Stimulated activated CD8-positive, alpha-beta memory T cell treated with anti-CD3 and anti-CD28 coated beads, Interleukin-12 subunit alpha, Interleukin-12 subunit beta, amount 100 ng/mL, for 1 hour (primary cell): ENCODE measurements around the gene TFE3.
A peak's percentile ranks its signal among the peaks of the same experiment; 100 is the strongest.

Experiments
- DNase-seq: peaks from one replicate; pipeline ENCODE4 v3.0.0-alpha.2; 2020; ENCODE audit warnings: low read depth

The TFE3 gene

DNA sequence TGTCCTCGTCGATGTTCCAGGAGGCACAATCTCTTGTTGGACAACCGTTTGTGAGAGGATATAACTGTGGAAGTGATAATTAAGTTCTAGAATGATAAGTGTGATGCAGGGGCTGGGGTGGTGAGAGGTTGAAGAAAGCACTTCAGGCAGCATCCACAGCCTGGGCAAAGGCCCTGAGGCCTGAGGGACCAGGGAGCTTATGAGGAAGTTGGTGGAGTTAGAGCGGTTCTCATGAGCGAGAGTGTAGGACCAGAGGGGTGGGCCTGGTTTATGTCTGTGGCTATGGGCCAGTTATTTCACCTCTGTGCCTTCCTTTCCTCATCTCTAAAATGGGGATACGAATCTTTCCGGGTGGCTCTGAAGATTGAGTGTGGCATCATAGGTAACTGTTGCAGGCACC lies 18.3 kb upstream of the TFE3 start:
- no peak for DNase-seq

GRCh38 chrX:49060914-49061313 lies 17.8 kb upstream of the TFE3 start:
- no peak for DNase-seq

DNA sequence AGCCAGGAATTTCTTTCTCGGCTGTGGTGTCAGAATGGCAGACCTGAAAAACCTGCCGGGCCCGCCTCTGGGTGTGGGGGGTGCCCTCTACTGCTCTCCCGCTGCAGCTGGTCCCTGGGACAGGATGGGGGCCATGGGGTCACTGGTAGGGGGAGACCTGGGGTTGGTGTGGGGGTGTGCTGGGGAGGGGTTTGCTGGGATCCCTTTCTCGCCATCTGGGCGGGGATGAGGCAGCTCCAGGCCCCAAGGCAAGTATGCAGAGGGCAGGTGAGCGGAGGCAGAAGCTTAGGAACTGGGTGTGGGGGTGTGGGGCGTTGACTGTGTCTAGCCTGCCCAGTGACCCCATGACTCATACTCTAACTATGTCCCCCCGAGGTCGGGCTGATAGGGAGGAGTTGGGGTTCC lies 16.5 kb upstream of the TFE3 start:
- DNase-seq = no peak

DNA sequence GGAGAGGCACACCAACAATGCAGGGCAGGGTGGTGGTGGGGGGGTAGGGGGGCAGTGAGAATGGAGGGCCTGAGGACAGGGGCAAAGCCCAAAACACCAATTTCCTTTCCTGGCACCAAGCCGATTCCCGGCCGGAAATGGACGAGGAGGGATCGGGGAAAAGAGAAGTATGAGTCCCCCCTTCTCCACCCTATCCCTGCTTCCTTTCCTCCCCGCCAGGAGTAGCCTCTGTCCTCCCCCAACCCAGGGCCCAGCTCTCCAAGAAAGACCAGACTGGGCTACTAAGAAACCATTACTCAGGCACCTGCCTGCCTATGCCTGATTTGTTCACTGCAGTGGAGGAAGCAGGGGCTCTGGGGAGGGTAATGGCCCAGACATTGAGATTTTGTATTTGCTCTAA lies 16.0 kb upstream of the TFE3 start:
- no peak for DNase-seq

DNA sequence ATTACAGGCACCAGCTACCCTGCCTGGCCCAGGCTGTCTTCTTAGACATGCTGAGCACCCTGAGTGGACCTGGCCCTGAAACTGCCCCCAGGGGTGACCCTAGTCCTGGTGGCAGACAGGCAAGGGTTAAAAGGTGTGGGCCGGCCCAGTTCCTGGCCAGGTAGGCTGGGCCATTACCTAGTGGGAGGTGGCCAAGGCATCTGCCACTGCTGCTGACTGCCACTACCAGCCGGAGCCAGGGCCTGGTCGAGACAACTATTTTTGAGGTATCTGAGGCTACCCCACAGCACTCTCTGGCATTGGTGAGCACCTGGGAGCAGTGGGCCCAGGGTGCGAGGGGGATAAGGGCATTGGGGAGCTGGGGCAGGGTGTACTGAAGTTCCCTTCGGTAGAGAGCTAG lies 15.6 kb upstream of the TFE3 start, which contains the start of gene CCDC120:
Gene CCDC120 (plus strand): TSS at position 206 of the 400 bp plus-strand sequence. CDS start 3,043 bp downstream, outside the sequence.
- DNase-seq = no peak

DNA sequence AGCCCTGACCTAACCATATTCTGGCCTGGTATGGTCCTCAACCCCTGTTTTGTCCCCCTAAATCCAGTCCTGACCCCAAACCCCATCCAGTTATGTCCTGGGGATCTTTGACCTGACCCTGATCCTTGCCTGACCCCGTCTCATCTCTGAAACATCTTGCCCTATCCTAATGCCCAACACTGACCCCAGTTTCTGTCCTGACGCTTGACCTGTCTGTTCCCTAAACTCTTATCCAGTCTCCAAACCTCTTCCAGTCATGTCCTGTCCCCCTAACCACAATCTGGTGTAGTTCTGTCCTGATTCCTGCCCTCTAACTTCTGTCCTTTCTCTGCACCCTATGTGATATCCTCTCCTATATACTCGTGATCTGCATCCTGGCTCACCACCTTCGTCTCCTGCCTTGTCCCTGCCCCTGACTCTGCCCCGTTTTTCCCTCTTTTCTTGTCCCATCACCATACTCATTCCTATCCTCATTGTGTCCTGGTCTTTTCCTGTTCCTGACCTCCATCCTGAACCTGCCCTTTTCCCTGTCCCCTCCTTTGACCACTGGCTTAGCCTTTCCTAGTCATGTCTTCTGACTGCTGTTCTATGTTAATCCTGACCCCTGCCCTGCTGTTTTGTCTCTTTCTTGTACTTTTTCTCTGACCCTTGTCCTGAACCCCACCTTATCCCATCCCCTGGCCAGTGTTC lies 11.1 kb upstream of the TFE3 start:
- no peak for DNase-seq

DNA sequence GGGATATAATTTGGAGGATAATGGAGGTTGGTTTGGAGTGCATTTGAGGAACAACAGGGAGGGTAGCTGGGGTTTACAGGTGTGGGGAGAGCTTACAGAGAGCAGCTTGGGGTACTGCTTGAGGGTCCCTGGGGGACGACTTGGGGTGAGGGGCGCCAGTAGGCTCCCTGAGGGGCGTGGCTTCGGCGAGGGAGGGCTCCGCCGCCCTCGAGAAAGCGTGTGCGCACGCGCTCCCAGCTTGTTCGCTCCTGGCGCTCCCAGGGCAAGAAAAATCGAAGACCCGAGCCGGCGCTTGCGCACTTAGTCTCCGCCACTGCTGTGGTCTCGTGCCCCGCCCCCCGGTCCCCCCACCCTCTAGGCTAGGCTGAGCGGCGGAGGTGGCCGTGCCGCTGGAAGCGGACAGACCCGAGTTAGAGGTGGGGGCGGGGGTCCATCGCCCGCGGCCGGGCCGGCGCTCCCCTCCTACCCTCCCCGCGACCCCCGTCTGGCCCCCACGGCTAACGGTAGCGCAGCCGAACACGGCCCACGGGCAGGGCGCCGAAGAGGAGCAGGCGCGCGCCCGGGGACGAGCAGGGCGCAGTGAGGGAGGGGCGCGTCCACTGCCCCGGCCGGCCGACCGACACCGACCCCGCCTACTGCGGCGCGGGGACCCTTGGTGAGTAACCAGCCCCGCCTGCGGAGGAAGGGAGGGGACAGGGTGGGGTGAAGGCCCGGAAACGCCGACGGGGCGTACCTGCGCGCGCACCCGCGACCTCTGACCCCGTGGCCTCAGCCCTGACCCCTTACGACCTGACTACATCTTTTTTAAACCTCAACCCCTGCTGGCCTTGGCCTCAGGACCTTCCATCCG lies 10.3 kb upstream of the TFE3 start:
- DNase-seq = peak; percentile 36

DNA sequence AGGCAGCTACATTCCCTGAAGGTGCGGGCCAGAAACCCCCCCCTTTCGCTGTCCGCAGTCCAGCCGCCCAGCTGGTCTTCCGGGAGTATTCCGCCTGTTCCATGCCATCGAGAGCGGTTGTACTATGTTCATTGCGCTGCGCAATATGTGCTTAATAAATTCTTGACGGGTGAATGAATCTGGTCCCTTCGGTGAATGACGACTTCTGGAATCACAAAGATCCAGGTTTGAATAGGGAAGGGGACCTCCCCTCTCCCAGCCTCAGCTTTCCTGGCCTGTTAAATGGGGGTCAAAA lies 777 bp upstream of the TFE3 start:
- no peak for DNase-seq

- no peak for DNase-seq
These were observed 457 bp downstream of the TFE3 start for GRCh38 chrX:49042581-49043219.

GRCh38 chrX:49041744-49042580 lies 1.2 kb downstream of the TFE3 start:
- DNase-seq = no peak

- DNase-seq = no peak
These were observed 2.7 kb downstream of the TFE3 start for GRCh38 chrX:49040376-49040955.

GRCh38 chrX:49039598-49040375 lies 3.4 kb downstream of the TFE3 start:
- no peak for DNase-seq

- DNase-seq = no peak
These were observed 5.2 kb downstream of the TFE3 start for GRCh38 chrX:49037883-49038475.

GRCh38 chrX:49030283-49030682 lies 12.9 kb downstream of the TFE3 start:
- no peak for DNase-seq

- DNase-seq = no peak
These were observed 13.3 kb downstream of the TFE3 start for GRCh38 chrX:49029876-49030275.

GRCh38 chrX:49019599-49020249 lies 23.4 kb downstream of the TFE3 start:
- no peak for DNase-seq

DNA sequence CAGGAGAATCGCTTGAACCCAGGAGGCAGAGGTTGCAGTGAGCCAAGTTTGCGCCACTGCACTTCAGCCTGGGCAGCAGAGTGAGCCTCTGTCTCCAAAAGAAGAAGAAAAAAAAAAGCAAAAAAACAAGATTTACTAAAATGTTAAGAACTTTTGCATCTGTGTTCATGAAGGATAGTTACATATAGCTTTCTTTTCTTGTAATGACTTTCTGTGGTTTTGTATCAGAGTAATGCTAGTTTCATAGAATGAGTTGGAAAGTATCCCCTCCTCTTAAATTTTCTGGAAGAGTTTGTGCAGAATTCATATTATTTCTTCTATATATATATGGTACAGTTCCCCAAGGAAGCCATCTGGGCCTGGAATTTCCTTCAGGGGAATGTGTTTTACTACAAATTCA lies 24.1 kb downstream of the TFE3 start:
- DNase-seq = no peak

- no peak for DNase-seq
These were observed 39.5 kb downstream of the TFE3 start for GRCh38 chrX:49003696-49004095.

DNA sequence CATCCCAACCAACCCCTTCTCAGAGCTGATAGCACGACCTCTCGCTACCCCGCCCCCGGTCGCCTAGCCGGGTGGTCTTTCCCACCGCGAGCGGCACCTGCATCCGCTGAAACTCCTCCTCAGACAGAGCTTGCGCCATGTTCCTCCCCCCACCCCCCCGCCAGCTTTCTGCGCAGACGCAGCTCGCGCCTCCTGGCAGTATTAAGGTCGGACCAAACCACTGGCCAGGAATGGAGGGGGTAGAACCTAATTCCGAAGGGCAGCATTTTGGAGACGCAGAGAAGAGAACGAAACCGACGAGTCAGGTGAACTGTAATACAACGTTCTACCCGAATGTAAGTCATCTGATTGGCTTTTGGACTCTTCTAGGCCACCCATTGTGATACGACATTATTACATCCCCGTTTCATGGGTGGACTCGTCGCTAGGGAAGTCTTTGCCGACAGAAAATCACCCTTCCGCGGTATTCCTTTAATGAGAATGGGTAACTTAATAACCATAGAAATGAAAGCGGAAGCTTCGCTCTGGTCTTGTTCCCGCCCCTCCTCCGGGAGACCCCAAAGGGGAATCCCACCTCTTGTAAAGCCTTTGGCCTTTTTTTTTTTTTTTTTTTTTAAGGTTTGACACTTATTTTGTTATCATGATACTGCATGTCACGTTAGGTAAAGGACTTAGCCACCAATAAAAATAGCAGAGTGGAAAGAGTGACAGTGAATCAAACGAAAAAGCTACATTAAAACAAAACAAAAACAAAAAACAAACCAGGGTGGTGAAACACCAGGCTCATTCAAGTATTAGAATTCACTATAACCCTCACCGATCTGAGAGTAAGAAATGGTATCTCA lies 40.8 kb downstream of the TFE3 start, which contains the start of gene GRIPAP1:
Gene GRIPAP1 (minus strand): TSS at position 174 of the 845 bp plus-strand sequence. CDS start 35 bp downstream, at position 139.
- peak; percentile 58 for DNase-seq
